GM23248 (cell line): ENCODE data around the gene RIN2.

Source experiments
- EZH2 ChIP-seq: fragments of 200-600 bp; sonication (generic); IDR thresholded peaks from 2 replicates; pipeline ENCODE4 v1.6.1; 2018; ENCODE audit warnings: antibody characterized with exemption, mild to moderate bottlenecking; ENCODE audit not compliant: insufficient read depth, poor library complexity, severe bottlenecking
- EZH2phosphoT487 ChIP-seq: fragments of 200-600 bp; sonication (generic); IDR thresholded peaks from 2 replicates; pipeline ENCODE4 v1.6.1; 2018; ENCODE audit warnings: antibody characterized with exemption, moderate library complexity, mild to moderate bottlenecking, low read depth; ENCODE audit not compliant: insufficient read depth

- no peak for TF ChIP-seq EZH2
- TF ChIP-seq EZH2phosphoT487 = no peak
Observed at GRCh38 chr20:19791887-19792286, 33.8 kb downstream of the RIN2 start.
